Fibroblast of skin of back (primary cell): Measurements from ENCODE around the gene DUSP19. TPM values are rescaled to one million over a fixed set of nuclear protein-coding genes. Genes with fewer than 3 reads are reported as not detected.
"Not testable (repeated sequence)": the region's sequence is repeated elsewhere in the genome, so short reads cannot be mapped to it uniquely, and the experiment has no call there.

Experiments
- DNase-seq: peaks from one replicate; pipeline ENCODE4 v3.0.0-alpha.2; 2013
- polyA plus RNA-seq, 2 experiments: library from polyadenylated mRNA; unstranded; fragments of 120-200 nt; gene quantifications; one replicate each; pipeline ENCODE4 v1.2.1, GENCODE V29; 2013; ENCODE audit not compliant: insufficient read length in 2 of 2

The DUSP19 gene, protein sequence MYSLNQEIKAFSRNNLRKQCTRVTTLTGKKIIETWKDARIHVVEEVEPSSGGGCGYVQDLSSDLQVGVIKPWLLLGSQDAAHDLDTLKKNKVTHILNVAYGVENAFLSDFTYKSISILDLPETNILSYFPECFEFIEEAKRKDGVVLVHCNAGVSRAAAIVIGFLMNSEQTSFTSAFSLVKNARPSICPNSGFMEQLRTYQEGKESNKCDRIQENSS
- 1.4 TPM for polyA plus RNA-seq (2013, experiment 1 of 2; ENCODE audit: insufficient read length)
- polyA plus RNA-seq (2013, experiment 2 of 2; ENCODE audit: insufficient read length), result 1.7 TPM

DNA sequence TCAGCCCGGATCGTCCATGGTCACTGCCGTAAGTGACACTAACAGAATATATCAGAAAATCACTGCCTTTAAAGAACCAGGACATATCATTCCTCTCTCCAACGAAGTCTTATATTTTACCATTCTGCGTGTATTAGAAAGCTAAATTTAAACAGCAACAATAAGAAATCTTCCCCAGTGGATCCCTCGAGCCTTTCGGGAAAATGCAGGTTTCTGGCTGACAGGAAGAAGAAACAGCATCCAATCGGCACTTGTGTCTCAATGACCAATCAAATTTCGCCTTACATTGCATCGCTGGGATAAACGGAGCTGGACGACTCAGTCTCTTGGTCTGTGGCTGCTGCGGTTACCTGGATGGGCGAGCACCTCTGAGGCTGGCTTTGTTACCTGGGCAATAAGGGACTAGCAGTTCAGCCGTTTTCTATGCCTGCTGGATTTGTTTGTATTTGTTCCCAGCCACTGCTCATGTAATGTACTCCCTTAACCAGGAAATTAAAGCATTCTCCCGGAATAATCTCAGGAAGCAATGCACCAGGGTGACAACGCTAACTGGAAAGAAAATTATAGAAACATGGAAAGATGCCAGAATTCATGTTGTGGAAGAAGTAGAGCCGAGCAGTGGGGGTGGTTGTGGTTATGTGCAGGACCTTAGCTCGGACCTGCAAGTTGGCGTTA, at the start of gene DUSP19:
DUSP19 (plus strand) TSS at position 284 of the 675 bp plus-strand sequence; CDS start at position 471, 187 bp downstream.
- peak; percentile 87 for DNase-seq

DNA sequence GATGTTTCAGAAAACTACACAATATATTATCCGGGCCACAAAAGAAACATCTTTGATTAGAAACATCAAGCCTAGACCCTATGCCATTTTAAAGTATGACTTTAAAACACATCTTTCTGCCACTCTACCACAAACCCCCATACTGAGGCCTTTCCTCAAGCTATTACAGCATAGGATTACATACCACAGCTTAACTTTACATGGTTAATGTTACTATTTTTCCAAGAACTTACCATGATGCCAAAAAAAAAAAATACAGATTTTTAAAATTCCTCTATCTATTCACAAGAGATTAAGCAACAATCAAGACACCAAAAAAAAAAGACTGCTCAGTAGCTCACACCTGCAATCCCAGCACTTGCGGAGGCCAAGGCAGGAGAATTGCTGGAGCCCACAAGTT, 49.3 kb upstream of the DUSP19 start:
- peak; percentile 35 for DNase-seq

DNA sequence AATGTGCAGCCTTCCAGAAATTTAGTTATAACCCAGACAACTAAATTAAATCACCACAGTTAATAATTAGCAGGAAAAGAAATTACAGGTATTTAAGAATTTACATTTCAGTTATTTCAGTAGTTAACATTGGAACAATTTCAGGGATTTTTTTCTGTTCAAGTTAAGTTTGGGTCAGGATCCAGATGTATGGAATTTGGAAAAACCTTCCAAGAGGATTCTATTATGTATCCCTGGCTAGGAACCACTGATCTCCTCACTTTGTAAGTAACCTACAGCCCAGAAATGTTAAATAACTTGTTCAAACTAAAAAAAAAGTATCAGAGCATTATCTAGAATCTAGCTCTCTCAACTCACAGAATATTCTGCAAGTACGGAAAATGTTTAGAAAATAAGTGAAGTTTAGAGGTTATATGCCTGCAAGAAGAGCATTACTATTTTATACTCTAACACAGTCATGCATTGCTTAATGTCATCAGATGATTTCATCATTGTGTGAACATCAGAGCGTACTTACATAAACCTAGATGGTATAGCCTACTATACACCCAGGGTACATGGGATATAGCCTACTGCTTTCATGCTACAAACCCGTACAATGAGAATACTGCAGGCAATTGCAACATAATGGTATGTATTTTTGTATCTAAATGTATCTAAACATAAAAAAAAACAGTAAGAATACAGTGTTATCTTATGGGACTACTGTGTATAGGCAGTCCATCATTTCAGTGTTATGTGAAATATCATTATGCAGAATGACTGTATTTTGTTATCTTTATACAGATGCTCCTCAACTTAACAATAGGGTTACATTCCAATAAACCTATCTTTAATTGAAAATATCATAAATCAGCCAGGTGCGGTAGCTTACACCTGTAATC, 46.4 kb upstream of the DUSP19 start:
- DNase-seq, result peak; percentile 19

DNA sequence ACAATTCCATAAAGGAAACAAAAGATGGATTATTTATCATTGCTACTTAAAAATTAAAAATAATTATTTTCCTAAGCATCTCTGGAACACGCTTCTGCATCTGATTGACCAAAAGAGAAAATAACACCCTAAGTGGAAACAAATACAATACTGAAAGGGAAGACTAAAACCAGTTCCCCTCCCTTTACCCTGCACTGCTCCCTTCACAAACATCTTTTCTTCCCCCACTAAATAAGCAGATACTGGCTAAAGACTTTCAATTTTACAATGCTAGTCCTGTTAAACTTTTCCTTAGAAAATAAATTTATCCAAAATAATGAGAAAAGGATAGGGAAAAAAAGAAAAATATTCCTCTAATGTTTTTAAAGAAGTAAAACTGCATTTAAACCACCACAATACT, 44.6 kb upstream of the DUSP19 start:
- DNase-seq, result no peak

DNA sequence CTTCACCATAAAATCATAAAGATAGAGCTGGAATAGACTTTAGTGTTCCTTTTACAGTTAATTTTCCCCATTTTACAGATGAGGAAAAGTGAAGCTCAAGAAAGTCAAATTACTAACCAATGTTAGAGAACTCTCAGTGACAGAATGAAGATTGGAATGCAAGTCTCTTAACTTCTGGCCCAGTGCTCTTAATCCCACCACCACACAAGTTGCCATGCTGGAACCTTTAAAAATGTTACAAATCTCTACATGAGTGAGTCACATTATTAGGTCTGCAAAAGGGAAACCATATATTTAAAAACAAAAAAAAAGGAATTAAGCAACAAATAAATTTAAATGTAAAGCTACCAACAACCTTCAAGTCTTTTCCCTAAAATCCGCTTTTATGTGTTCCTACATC, 43.7 kb upstream of the DUSP19 start:
- DNase-seq, result peak; percentile 79

DNA sequence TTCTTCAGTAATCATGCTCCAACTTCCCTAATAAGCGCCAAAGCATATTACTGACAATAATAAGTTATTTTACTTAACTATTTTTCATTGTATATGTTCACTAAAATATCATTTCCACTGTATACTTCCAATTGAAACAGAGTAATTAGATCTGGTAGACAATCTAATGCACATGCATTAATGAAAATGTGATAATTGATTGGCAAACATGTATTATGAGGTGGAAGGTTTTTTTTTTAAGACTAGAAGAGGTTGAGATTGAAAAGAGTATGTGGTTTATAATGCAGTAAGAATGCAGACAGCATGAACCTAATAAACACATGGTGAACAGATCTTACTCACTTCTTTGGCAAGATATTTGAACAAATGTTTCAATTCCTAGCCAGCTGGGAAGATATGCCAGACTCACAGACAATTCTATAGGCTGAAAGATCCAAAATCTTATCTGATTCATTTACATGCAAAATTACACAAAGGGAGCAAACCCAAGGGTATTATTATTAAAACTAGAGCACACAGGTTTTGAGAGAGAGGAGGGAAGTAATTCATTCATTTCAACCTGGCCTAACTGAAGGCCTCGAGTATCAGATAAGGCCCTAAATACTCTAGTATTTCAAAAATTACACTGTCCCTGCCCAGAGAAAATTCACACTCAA, 43.1 kb upstream of the DUSP19 start:
- peak; percentile 75 for DNase-seq

DNA sequence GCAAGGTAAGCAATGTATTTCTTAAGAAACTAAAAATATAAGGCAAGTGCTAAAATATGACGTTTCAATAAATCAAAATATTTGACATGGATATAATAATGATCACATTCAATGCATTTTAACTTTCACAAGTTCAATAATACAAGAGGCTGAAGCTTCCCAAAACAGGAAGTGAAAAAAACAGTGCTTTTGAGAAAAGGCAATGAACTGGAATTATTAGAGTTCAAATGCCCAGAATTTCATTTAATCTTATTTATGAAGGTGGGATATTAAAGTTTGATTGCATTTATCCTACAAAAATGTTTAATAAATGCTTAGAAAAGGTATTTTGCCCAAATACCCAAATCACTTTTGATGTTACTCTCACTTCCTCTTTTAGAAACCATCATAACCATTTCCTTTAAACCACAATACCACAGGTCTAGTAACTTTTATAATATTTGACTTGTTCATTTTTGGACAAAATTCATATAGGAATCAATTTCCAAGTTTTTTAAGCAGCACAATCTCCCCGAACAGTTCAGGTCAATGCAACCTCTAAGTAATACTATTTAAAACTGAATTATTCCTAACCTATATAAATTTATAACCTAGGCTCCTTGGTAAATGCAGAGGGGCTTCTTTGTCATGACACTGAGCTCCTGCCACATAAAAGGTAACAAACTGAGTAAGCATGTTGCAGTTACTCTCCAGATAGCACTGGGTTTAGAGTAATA, 42.4 kb upstream of the DUSP19 start:
- DNase-seq, result no peak

DNA sequence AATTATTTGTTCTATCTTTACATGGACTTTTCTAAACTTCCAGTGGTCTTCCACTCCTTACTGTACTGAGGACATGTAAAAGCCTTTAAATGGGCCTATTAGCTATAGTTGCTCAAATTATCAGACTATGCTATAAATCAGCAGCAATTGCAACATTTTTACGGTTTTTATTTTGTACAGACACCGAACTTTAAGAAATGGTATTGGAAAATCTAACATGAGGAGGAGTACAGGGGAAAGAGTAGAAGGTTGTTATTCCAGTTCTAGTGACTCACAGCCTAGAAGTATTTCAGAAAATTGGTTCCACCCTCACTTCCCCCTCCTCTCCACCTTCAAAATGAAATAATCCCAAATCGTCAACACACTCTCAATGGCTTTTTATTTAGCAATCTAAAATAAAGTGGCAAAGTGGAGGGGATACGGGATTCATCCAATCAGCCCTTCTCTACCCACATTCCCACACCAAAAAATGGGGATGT, 41.4 kb upstream of the DUSP19 start:
- DNase-seq, result peak; percentile 61

DNA sequence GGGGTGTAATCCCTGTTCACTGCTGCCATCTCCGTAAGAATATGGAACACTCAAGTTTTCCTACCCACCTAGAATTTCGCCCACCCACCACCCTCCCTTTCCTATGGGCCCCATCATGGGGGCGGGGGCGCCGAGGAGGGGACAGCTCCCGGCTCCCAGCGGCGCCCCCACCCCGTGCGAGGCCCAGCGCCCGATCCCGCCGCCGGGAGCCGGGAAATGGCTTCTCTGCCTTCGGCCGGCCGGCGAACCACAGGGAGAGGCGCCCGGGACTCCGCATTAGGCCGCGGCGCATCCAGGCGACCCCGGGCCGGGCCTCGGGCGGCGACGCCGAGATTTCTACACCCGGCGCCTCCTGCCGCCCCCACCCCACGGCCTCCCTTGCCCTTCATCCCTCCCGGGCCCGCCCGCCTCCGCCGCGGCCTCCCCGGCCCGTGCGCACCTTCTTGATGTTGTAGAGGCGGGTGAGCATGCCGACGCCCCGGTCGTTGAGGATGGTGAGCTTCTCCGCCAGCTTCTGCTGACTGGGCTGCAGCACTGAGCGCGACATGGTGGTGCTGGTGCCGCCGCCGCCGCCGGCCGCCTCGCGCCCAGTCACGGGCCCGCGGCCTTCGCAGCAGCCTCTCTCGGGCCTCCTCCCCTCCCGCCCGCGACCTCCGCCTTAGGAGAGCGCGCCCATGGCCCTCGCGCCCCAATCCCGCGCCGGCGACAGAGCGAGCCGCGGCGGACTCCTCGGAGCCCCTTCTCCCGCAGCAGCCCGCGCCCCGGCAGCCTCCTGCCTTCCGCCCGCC, 40.8 kb upstream of the DUSP19 start:
- DNase-seq, result peak; percentile 44

DNA sequence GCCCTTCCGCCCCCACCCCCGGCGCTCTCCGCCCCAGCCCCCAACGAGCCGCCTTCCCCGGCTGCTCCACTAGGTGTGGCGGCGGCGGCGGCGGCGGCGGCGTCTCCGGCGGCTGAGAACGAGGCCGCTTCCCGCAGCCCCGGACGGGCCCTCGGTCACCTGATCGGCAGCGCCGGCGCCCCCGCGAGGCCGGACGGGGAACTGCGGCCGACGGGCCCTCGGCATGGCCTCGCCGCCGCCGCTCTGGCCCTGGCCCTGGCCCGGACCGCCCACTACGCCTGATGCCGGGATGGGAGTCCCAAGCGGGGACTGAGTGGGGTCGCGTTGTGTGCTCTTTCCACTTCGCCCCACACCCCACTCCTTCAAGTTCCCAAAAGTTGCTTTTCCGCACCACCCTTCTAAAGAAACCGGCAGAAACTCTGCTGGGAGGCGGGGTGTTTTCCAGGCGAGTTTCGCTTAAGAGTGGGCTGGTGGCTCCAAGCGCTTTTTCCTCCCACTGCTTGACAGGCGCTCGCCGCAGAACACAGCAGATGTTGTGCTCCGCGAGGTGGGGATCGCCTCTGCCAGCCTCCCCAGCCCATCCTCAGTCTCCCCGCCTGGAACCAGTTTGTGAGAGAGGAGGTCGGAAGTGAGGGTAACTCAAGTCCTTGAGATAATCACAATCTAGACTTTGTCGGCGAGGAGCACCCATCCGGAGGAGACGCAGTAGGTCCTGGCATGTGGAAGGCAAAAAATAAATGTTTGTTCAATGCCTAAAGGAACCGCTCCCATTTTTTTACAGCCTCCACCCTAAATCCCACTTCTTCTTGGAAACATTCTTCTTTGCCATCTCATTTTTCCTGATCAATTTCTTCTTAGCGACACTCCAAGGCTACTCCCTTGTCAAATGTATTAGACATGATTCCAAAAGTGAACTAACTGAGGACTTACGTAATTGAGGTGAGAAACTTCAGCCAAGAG, 39.9 kb upstream of the DUSP19 start, which contains the start of gene NCKAP1:
NCKAP1 (minus strand) TSS at position 117 of the 960 bp plus-strand sequence. CDS start 358 bp downstream, outside the sequence.
- DNase-seq, result peak; percentile 87

DNA sequence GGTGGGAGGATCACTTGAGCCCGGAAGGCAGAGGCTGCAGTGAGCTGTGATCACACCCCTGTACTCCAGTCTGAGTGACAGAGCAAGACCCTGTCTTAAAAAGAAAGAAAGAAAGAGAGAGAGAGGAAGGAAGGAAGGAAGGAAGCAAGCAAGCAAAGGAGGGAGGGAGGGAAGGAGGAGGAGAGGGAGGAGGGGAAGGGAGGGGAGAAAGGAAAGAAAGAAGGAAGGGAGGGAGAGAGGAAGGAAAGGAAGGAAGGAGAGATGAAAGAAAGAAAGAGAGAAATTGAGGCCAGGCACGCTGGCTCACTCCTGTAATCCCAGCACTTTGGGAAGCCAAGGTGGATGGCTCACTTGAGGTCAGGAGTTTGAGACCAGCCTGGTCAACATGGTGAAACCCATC, 37.9 kb upstream of the DUSP19 start:
- no peak for DNase-seq

DNA sequence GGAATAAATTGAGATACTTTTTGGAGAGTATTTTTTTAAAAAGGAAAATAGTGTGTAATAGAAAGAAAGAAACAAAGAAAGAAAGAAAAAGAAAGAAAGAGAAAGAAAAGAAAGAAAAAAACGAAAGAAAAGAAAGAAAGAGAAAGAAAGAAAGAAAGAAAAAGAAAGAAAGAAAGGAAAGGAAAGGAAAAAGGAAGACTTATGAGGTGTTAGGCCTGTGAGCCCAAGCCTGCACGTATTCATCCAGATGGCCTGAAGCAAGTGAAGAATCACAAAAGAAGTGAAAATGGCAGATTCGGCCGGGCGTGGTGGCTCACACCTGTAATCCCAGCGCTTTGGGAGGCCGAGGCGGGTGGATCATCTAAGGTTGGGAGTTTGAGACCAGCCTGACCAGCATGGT, 35.0 kb upstream of the DUSP19 start:
- DNase-seq, result not testable (repeated sequence)

DNA sequence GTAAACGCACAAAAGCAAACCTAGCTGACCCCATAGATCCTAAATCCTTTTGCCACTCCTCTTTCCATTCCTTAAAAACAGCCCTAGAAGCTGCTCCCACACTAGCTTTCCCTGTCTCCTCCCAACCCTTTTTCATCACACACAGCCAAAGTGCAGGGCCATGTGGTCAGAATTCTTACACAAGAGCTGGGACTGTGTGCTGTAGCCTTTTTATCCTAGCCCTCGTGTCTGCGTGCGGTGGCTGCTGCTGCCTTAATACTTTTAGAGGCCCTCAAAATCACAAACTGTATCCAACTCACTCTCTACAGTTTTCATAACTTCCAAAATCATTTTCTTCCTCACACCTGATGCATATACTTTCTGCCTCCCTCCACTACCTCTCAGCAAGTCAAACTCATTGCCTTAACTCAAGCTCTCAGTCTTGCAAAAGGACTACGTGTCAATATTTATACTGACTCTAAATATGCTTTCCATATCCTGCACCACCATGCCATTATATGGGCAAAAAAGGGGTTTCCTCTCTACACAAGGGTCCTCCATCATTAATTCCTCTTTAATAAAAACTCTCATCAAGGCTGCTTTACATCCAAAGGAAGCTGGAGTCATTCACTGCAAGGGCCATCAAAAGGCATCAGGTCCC, 30.9 kb upstream of the DUSP19 start:
- DNase-seq, result not testable (repeated sequence)

DNA sequence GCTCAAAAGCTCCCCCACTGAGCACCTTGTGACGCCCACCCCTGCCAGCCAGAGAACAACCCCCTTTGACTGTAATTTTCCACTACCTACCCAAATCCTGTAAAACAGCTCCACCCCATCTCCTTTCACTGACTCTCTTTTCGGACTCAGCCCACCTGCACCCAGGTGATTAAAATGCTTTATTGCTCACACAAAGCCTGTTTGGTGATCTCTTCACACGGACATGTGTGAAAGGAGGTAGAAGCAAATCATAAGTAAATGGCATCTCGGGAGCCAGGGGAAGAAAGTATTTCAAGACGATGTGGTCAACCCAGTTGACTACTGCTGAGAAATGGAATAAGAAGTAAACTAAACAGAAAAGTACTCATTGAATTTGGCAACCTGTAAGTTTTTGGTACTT, 29.1 kb upstream of the DUSP19 start:
- DNase-seq, result no peak

DNA sequence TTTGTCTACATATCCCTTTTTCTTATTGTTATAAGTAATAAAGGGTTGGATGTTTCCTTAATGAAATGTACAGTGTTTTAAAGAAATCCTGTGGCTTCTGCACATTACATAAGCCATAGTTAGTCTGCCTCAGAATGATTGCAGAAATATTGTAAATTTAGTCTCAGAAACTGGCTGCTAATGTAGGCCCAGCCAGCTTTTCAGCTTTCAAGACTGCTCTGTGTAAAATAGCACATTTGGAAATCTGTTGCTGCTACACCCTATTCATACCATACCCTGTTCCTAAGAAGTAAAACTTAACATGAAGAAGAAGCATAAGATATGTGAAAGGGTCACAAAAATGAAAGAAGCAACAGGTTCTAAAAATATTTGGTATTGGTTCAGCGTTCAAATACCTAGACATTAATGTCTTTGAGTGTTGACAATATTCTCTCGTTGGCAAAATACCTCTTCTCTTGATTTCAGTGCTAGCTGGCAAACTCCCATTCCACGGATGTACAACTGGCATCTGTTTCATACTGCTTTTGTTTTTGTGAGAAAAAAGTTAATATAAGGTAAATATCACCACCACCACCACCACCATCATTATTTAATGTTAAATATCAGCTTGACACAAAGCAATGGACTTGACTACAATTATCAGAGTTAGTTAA, 21.1 kb upstream of the DUSP19 start:
- DNase-seq, result no peak

DNA sequence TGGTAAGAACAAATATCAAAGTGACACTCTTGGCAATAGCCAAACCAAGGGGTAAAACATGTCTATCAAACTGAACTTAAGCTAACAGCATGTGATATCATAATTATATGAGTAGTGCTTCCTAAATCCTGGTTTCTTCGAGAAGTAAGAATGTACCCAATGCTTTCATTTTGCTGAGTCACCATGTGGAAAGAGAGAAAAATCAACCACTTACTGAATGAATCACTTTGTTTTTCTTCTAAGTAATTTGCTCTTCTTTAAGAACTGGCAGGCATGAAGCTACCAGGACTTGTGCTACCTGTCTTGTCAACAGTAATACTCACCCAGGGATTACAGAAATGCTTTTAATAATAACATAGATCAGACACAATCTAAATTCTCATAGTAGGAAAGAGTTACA, 19.0 kb upstream of the DUSP19 start:
- DNase-seq, result peak; percentile 91

DNA sequence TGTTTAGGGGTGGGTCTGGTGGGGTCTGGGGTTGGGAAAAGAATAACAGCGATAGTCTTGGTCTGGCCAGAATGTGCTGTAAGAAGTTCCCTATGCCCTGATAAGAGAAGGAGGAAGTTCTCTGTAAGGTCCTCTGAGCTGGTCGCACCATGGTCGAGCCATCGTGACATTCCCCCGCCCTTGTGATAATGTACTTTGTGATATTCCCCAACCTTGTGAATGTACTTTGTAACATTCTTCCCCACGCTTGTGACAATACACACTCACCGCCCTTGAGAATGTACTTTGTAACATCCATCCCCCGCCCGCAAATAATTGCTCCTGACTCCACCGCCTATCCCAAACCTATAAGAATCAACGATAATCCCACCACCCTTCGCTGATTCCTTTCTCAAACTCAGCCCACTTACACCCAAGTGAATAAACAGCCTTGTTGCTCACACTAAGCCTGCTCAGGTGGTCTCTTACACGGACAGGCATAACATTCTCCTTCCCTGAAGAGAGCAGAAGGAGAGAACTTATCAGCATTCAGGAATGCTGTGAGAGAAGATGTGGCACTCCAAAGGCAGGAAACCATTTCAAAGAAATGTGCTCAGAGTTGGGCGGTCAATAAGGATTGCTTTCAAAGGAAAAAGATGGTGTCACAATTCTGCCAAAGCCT, 17.8 kb upstream of the DUSP19 start:
- no peak for DNase-seq

DNA sequence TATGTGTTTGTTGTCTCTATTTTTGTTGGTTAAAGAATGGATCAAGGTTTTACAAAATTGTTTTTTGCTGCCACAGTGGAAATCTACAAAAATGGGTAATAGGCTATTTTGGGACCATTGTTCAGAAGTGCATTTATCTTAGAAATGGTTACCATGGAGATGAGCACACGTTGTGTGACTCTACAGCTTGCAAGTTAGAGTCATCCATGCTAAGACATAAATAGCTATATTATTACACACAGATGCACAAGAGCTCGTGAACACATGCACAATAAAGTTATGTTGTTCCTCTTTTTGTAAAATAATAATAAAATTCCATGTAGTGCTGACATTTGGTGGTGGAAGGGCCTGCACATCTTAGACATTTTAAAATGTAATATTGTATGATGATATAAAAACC, 15.5 kb upstream of the DUSP19 start:
- peak; percentile 74 for DNase-seq
